PC-9 (cell line): ENCODE data around the gene ECD. TPM values are rescaled to one million over a fixed set of nuclear protein-coding genes. Genes with fewer than 3 reads are reported as not detected.

Experiments
- BruUV-seq: library from RNA; stranded (reverse); fragments of 400-500 nt; replicated peaks from 2 replicates; lab custom pipeline; 2021; lab: Mats Ljungman, UMichigan
- CTCF ChIA-PET: fragments of 300-600 bp; sonication (Branson Sonifier 250); formaldehyde crosslinking; loops from one replicate; lab custom pipeline; 2022; ENCODE audit warnings: antibody characterized with exemption; lab: Charles Lee
- POLR2A ChIA-PET: fragments of 300-600 bp; sonication (Branson Sonifier 250); formaldehyde crosslinking; loops from one replicate; lab custom pipeline; 2022; ENCODE audit warnings: antibody characterized with exemption; ENCODE audit not compliant: unreplicated experiment; lab: Charles Lee
- DNase-seq, 2 experiments: peaks; one replicate each; pipeline versions ENCODE4 v3.0.0 to v3.0.0-alpha.2; 2015 to 2022; ENCODE audit warnings: mixed read lengths in 1 of 2
- H2AFZ ChIP-seq: fragments of 200-600 bp; sonication (generic); 2 replicates; pipeline ENCODE4 v1.8.1; 2017; ENCODE audit warnings: antibody characterized with exemption
- H3F3A ChIP-seq: fragments of 200-600 bp; sonication (generic); 2 replicates; pipeline ENCODE4 v1.8.1; 2017; ENCODE audit warnings: antibody characterized with exemption, mild to moderate bottlenecking, low read depth; ENCODE audit not compliant: insufficient read depth
- H3K27ac ChIP-seq: fragments of 200-600 bp; sonication (generic); 2 replicates; pipeline ENCODE4 v1.6.1; 2016; ENCODE audit warnings: mixed run types
- H3K27me3 ChIP-seq: fragments of 200-600 bp; sonication (generic); 2 replicates; pipeline ENCODE4 v1.6.1; 2016; ENCODE audit warnings: low read depth, mixed run types; ENCODE audit not compliant: insufficient read depth
- H3K36me3 ChIP-seq: fragments of 200-600 bp; sonication (generic); 2 replicates; pipeline ENCODE4 v1.6.1; 2016; ENCODE audit warnings: low read depth, mixed run types
- H3K4me1 ChIP-seq: fragments of 200-600 bp; sonication (generic); replicated peaks from 2 replicates; pipeline ENCODE4 v1.6.1; 2016; ENCODE audit warnings: mixed run types; ENCODE audit not compliant: insufficient read depth
- H3K4me2 ChIP-seq: fragments of 200-600 bp; sonication (generic); 2 replicates; pipeline ENCODE4 v1.6.1; 2017; ENCODE audit warnings: mixed run types
- H3K4me3 ChIP-seq: fragments of 200-600 bp; sonication (generic); 2 replicates; pipeline ENCODE4 v1.6.1; 2016; ENCODE audit warnings: mixed run types
- H3K79me2 ChIP-seq: fragments of 200-600 bp; sonication (generic); 2 replicates; pipeline ENCODE4 v1.6.1; 2017; ENCODE audit warnings: low read depth, mixed run types
- H3K9me2 ChIP-seq: fragments of 200-600 bp; sonication (generic); 2 replicates; pipeline ENCODE4 v1.8.1; 2017; ENCODE audit warnings: mild to moderate bottlenecking; ENCODE audit not compliant: insufficient read depth
- H3K9me3 ChIP-seq: fragments of 200-600 bp; sonication (generic); 2 replicates; pipeline ENCODE4 v1.8.1; 2016; ENCODE audit warnings: low read depth; ENCODE audit not compliant: insufficient read depth
- H4K20me1 ChIP-seq: fragments of 200-600 bp; sonication (generic); 2 replicates; pipeline ENCODE4 v1.8.1; 2017; ENCODE audit not compliant: insufficient read depth
- EZH2 ChIP-seq: fragments of 200-600 bp; sonication (generic); IDR thresholded peaks from 2 replicates; pipeline ENCODE4 v1.8.0; 2017; ENCODE audit warnings: antibody characterized with exemption, low read depth
- intact Hi-C: fragments of 100-400 bp; cut with micrococcal nuclease; formaldehyde crosslinking; loops from one replicate; pipeline ENCODE4 v1.10.0; 2022; ENCODE audit not compliant: unreplicated experiment
- total RNA-seq: library from RNA; stranded (reverse); gene quantifications from 2 replicates; pipeline ENCODE4 v1.2.3, GENCODE V29; 2021
- TF ChIP-seq, protein P1 (sequence below): fragments of 200-600 bp; sonication (generic); conservative IDR thresholded peaks from 2 replicates; pipeline ENCODE4 v1.6.1; 2017; ENCODE audit warnings: mixed run types, antibody characterized with exemption, mild to moderate bottlenecking, moderate library complexity

Gene ECD
- total RNA-seq, 1 experiment from 2014 or later = 33.2 TPM

DNA sequence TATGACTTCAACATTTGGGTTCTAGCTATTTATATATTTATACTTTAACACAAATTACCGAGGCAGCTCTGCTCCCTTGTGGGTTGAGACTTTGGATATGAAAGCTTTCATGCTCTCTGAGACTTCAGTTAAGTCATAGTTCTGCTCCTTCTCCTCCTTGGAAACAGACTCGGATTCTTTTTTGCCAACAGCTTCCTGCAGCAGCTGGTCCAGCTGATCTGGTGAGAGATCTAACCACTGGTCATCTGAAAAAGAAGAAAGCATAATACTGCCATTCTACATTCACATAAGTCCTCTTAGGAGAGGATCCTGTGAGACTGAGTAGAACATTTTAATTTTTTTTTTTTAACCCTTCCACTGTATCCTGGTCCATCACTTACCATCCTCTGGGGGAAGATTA, 28.6 kb downstream of the ECD start:
- Histone ChIP-seq H3K36me3 (peaks cover 41% of the 10 kb centered on the region), H3K9me3 (no peaks in the 10 kb centered on the region), H3K9me2 (no peaks in the 10 kb centered on the region), H3K4me2 (no peak overlapping the region), H3F3A (peaks cover 10% of the 10 kb centered on the region), H3K4me1 (no peaks in the 10 kb centered on the region), H3K79me2 (no peaks in the 10 kb centered on the region), H3K27me3 (no peaks in the 10 kb centered on the region), H3K27ac (no peak overlapping the region), H3K4me3 (no peak overlapping the region), H2AFZ (no peak overlapping the region), H4K20me1 (0 out of 2 replicates have a peak, but pooled peaks cover 1% of the 10 kb centered on the region)
- intact Hi-C loops = no loop called here
- TF ChIP-seq, protein P1, sequence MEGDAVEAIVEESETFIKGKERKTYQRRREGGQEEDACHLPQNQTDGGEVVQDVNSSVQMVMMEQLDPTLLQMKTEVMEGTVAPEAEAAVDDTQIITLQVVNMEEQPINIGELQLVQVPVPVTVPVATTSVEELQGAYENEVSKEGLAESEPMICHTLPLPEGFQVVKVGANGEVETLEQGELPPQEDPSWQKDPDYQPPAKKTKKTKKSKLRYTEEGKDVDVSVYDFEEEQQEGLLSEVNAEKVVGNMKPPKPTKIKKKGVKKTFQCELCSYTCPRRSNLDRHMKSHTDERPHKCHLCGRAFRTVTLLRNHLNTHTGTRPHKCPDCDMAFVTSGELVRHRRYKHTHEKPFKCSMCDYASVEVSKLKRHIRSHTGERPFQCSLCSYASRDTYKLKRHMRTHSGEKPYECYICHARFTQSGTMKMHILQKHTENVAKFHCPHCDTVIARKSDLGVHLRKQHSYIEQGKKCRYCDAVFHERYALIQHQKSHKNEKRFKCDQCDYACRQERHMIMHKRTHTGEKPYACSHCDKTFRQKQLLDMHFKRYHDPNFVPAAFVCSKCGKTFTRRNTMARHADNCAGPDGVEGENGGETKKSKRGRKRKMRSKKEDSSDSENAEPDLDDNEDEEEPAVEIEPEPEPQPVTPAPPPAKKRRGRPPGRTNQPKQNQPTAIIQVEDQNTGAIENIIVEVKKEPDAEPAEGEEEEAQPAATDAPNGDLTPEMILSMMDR = no peak
- TF ChIP-seq EZH2 = no peak
- POLR2A ChIA-PET = no interaction called here
- CTCF ChIA-PET = no interaction called here
- no peak for DNase-seq
- no TSS peak for BruUV-seq

DNA sequence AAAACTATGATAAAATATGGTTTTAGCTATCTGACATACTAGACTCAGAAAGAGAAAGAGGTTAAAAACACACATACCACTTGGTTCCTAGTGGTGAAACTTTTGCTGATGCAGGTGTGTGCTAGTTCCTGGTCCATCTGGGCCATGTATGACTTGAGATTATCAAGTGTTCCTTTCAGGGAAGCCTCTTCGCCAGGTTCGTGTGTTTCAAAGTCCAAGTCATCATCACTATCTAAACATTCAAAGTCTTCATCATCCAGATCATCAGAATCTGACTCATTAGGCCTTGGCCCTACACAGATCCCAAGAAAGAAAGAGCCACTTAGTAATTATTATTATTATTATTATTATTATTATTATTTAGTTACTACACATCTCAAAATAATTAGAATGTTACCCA, 31.2 kb downstream of the ECD start:
- TF ChIP-seq, protein P1 = no peak
- TF ChIP-seq EZH2 = no peak
- Histone ChIP-seq H3K36me3 (peaks cover 38% of the 10 kb centered on the region), H4K20me1 (0 out of 2 replicates have a peak, but pooled peaks cover 5% of the 10 kb centered on the region), H3K27me3 (no peaks in the 10 kb centered on the region), H2AFZ (no peak overlapping the region), H3F3A (peaks cover 16% of the 10 kb centered on the region), H3K4me2 (no peak overlapping the region), H3K9me2 (no peaks in the 10 kb centered on the region), H3K27ac (no peak overlapping the region), H3K4me1 (peaks cover 13% of the 10 kb centered on the region), H3K9me3 (no peaks in the 10 kb centered on the region), H3K4me3 (no peak overlapping the region), H3K79me2 (no peaks in the 10 kb centered on the region)
- no peak for DNase-seq
- intact Hi-C loops = no loop called here
- ChIA-PET POLR2A (no interaction called here), CTCF (no interaction called here)
- BruUV-seq = no TSS peak

DNA sequence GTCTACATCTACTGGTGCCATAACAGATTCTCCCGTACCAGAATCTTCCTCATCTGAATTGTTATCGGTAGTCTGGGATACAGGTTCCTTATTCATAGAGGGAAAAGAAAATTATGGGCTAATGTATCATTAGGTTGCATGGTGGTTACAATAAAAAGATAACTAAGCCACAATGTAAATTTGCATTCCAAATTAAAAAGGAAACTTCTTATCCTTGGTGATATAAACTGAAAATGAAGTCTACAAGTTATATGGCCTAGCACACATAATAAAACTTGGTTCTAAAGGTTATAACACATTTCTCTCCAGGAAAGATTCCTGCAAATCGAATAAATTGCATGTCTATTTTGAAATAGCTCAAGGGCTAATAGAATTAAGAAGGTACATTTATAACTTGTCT, 33.1 kb downstream of the ECD start:
- H3K4me1 ChIP-seq = peaks cover 23% of the 10 kb centered on the region
- ChIA-PET POLR2A (interaction anchor here (0.6 kb wide), 1 partner anchor 11 kb away, joined by 5 read pairs; no protein-coding TSS in a partner anchor), CTCF (interaction anchor here (1.0 kb wide), 1 partner anchor 22 kb away, joined by 4 read pairs; no protein-coding TSS in a partner anchor)
- no peaks in the 10 kb centered on the region for H3K79me2 ChIP-seq
- H3K27ac ChIP-seq = no peak overlapping the region
- no peak overlapping the region for H3K4me2 ChIP-seq
- no peak overlapping the region for H2AFZ ChIP-seq
- no TSS peak for BruUV-seq
- no peaks in the 10 kb centered on the region for H3K9me2 ChIP-seq
- H3K9me3 ChIP-seq = no peaks in the 10 kb centered on the region
- peaks cover 24% of the 10 kb centered on the region for H3F3A ChIP-seq
- DNase-seq = no peak
- 0 out of 2 replicates have a peak, but pooled peaks cover 5% of the 10 kb centered on the region for H4K20me1 ChIP-seq
- TF ChIP-seq, protein P1 = no peak
- TF ChIP-seq EZH2 = no peak
- intact Hi-C loops = no loop called here
- H3K36me3 ChIP-seq = peaks cover 43% of the 10 kb centered on the region
- no peak overlapping the region for H3K4me3 ChIP-seq
- H3K27me3 ChIP-seq = no peaks in the 10 kb centered on the region
